Kidney (tissue), 14 donors: ENCODE measurements around the gene CD160. TPM values are rescaled to one million over a fixed set of nuclear protein-coding genes. Genes with fewer than 3 reads are reported as not detected.

Experiments used
- DNase-seq, 5 donors: peaks; one replicate each; pipeline ENCODE4 v3.0.0-alpha.2; 2013 to 2020
- FAIRE-seq: peaks from 2 replicates; lab custom pipeline; 2012; peaks lifted over from hg19 to GRCh38; lab: Jason Lieb, UNC
- H3K27ac ChIP-seq, 2 donors: one replicate each; pipeline ENCODE4 v1.7.0; 2013; ENCODE audit warnings: low read depth in 2 of 2, low read length in 2 of 2, inconsistent platforms in 1 of 2
- H3K27me3 ChIP-seq: one replicate; pipeline ENCODE4 v1.7.1; 2013; ENCODE audit warnings: low read length, inconsistent platforms; ENCODE audit not compliant: control insufficient read depth, insufficient read depth
- H3K36me3 ChIP-seq, 3 donors: one replicate each; pipeline versions ENCODE4 v1.7.0 to v1.7.1; 2013; ENCODE audit warnings: low read length in 3 of 3, control low read depth in 1 of 3, inconsistent platforms in 1 of 3; ENCODE audit not compliant: insufficient read depth in 3 of 3, control insufficient read depth in 2 of 3
- H3K4me1 ChIP-seq, 3 donors: one replicate each; pipeline versions ENCODE4 v1.7.0 to v1.7.1; 2013; ENCODE audit warnings: low read length in 3 of 3, inconsistent platforms in 1 of 3, low read depth in 1 of 3; ENCODE audit not compliant: control insufficient read depth in 2 of 3, insufficient read depth in 2 of 3
- H3K4me3 ChIP-seq, 3 donors: one replicate each; pipeline versions ENCODE4 v1.7.0 to v1.8.1; 2013; ENCODE audit warnings: low read length in 3 of 3, control low read depth in 1 of 3, inconsistent platforms in 1 of 3
- H3K9ac ChIP-seq, 3 donors: one replicate each; pipeline versions ENCODE4 v1.7.0 to v1.7.1; 2013; ENCODE audit warnings: low read length in 3 of 3, control low read depth in 1 of 3, inconsistent platforms in 1 of 3
- H3K9me3 ChIP-seq, 3 donors: one replicate each; pipeline versions ENCODE4 v1.7.0 to v1.7.1; 2013; ENCODE audit warnings: low read length in 3 of 3, control low read depth in 1 of 3, inconsistent platforms in 1 of 3; ENCODE audit not compliant: control insufficient read depth in 2 of 3, insufficient read depth in 1 of 3
- CTCF ChIP-seq: IDR thresholded peaks from 3 replicates; pipeline ENCODE4 v1.5.1; 2012; ENCODE audit warnings: mild to moderate bottlenecking, moderate library complexity, borderline replicate concordance; ENCODE audit not compliant: insufficient read depth; ENCODE audit errors: extremely low read depth
- intact Hi-C: fragments of 100-400 bp; cut with DNase I; formaldehyde crosslinking; loops from one replicate; pipeline ENCODE4 v1.11.1; 2022
- polyA plus RNA-seq: library from polyadenylated mRNA; stranded (reverse); fragments of 350-450 nt; fragmentation: Illumina TruSeq; extraction: RNeasy Lipid Tissue Mini Kit (QIAGEN cat#74804); gene quantifications from one replicate; pipeline ENCODE4 v1.2.3, GENCODE V29; 2014; ENCODE audit warnings: low read depth, low replicate concordance; ENCODE audit not compliant: insufficient read depth
- total RNA-seq: library from RNA; stranded (reverse); fragmentation: NEBNext Ultra II Directional; extraction: Animal tissue kit (Norgen Biotek cat#: 25700); gene quantifications from one replicate; pipeline ENCODE4 v1.2.1, GENCODE V29; 2021
- donor health status: control.
- donor health status: control.
- donor health status: control.
- donor health status: control.
- donor health status: control.
- donor health status: DM: yes; HTN: yes; CAD: no.
- donor health status: Normal renal cell carcinoma (clear cell type).

Gene CD160
- total and polyA plus RNA-seq, 2 donors from 2014 or later, result 0.60 TPM; not detected in 1

GRCh38 chr1:145785547-145785946, 66.2 kb downstream of the CD160 start:
- Histone ChIP-seq H3K9me3 (no peaks in the 10 kb centered on the region), H3K4me1 (peaks cover 0 to 4% (median 0%) of the 10 kb centered on the region in 3 donors), H3K9ac (no peak overlapping the region), H3K27me3 (no peaks in the 10 kb centered on the region), H3K36me3 (peaks cover 0 to 5% (median 4%) of the 10 kb centered on the region in 3 donors), H3K4me3 (no peak overlapping the region), H3K27ac (no peak overlapping the region)
- DNase-seq (no peak), FAIRE-seq (no peak)
- TF ChIP-seq CTCF, result no peak
- intact Hi-C loops, result no loop called here

- Histone ChIP-seq H3K27ac (no peak overlapping the region), H3K9me3 (no peaks in the 10 kb centered on the region), H3K9ac (no peak overlapping the region), H3K36me3 (peaks cover 0 to 5% (median 4%) of the 10 kb centered on the region in 3 donors), H3K4me1 (peaks cover 0 to 4% (median 0%) of the 10 kb centered on the region in 3 donors), H3K4me3 (no peak overlapping the region), H3K27me3 (no peaks in the 10 kb centered on the region)
- DNase-seq, result no peak
- intact Hi-C loops, result no loop called here
- no peak for TF ChIP-seq CTCF
- no peak for FAIRE-seq
Measured at GRCh38 chr1:145786271-145786670, 67.0 kb downstream of the CD160 start.

GRCh38 chr1:145788580-145788979, 69.3 kb downstream of the CD160 start:
- Histone ChIP-seq H3K9me3 (no peaks in the 10 kb centered on the region), H3K27me3 (no peaks in the 10 kb centered on the region), H3K4me3 (no peak overlapping the region), H3K27ac (no peak overlapping the region), H3K4me1 (peaks cover 0 to 4% (median 0%) of the 10 kb centered on the region in 3 donors), H3K9ac (no peak overlapping the region), H3K36me3 (peaks cover 0 to 5% (median 4%) of the 10 kb centered on the region in 3 donors)
- DNase-seq (no peak), FAIRE-seq (no peak)
- TF ChIP-seq CTCF, result no peak
- intact Hi-C loops, result no loop called here

Other genes starting within 250 kb of the CD160 start
- 18.2 TPM for gene GPR89A, start 111.5 kb upstream of the CD160 start, total RNA-seq
- gene GPR89A, start 111.5 kb upstream of the CD160 start, polyA plus RNA-seq, result 21.0 TPM
- gene PDZK1, start 12.1 kb upstream of the CD160 start, total RNA-seq, result 152 TPM
- gene PDZK1, start 12.1 kb upstream of the CD160 start, polyA plus RNA-seq, result 659 TPM
- gene RNF115, start 104.6 kb downstream of the CD160 start, total RNA-seq, result 18.0 TPM
- 12.3 TPM for gene RNF115, start 104.6 kb downstream of the CD160 start, polyA plus RNA-seq
- 30.0 TPM for gene POLR3C, start 104.7 kb downstream of the CD160 start, total RNA-seq
- gene POLR3C, start 104.7 kb downstream of the CD160 start, polyA plus RNA-seq, result 16.1 TPM
- gene NUDT17, start 126.1 kb downstream of the CD160 start, total RNA-seq, result 3.8 TPM
- gene NUDT17, start 126.1 kb downstream of the CD160 start, polyA plus RNA-seq, result 5.5 TPM
- gene PIAS3, start 139.6 kb downstream of the CD160 start, total RNA-seq, result 36.9 TPM
- 12.5 TPM for gene PIAS3, start 139.6 kb downstream of the CD160 start, polyA plus RNA-seq
- gene ANKRD35, start 166.4 kb downstream of the CD160 start, total RNA-seq, result 1.2 TPM
- 0.71 TPM for gene ANKRD35, start 166.4 kb downstream of the CD160 start, polyA plus RNA-seq
- 11.0 TPM for gene ITGA10, start 190.6 kb downstream of the CD160 start, total RNA-seq
- gene ITGA10, start 190.6 kb downstream of the CD160 start, polyA plus RNA-seq, result 0.54 TPM
- gene PEX11B, start 199.2 kb downstream of the CD160 start, total RNA-seq, result 35.7 TPM
- gene PEX11B, start 199.2 kb downstream of the CD160 start, polyA plus RNA-seq, result 50.5 TPM
- gene RBM8A, start 208.0 kb downstream of the CD160 start, total RNA-seq, result 131 TPM
- 105 TPM for gene RBM8A, start 208.0 kb downstream of the CD160 start, polyA plus RNA-seq
- 27.8 TPM for gene LIX1L, start 238.5 kb downstream of the CD160 start, total RNA-seq
- gene LIX1L, start 238.5 kb downstream of the CD160 start, polyA plus RNA-seq, result 10.0 TPM
- gene ANKRD34A, start 245.1 kb downstream of the CD160 start, total RNA-seq, result 0.76 TPM
- gene ANKRD34A, start 245.1 kb downstream of the CD160 start, polyA plus RNA-seq, result 0.37 TPM
- 19.0 TPM for gene POLR3GL, start 245.2 kb downstream of the CD160 start, total RNA-seq
- gene POLR3GL, start 245.2 kb downstream of the CD160 start, polyA plus RNA-seq, result 45.6 TPM